Posterior vena cava (tissue), 2 donors: Measurements from ENCODE around the gene TTC23. TPM values are rescaled to one million over a fixed set of nuclear protein-coding genes. Genes with fewer than 3 reads are reported as not detected.

Source experiments
- DNase-seq: peaks from one replicate; pipeline ENCODE4 v3.0.0-alpha.2; 2020; ENCODE audit warnings: low spot score
- intact Hi-C, 2 donors: fragments of 100-400 bp; cut with DNase I; formaldehyde crosslinking; loops; one replicate each; pipeline versions ENCODE4 v1.14.1 to v1.14.2; 2022 to 2023
- total RNA-seq, 2 donors: library from RNA; stranded (reverse); fragmentation: NEBNext Ultra II Directional; extraction: Animal tissue kit (Norgen Biotek cat#: 25700); gene quantifications; one replicate each; pipeline ENCODE4 v1.2.1, GENCODE V29; 2021
- donor health status: DM: yes; HTN: yes; CAD: no.
- donor health status: DM: yes; HTN: yes; CAD: no.

Gene TTC23
- total RNA-seq, 2 donors from 2014 or later, result 16.6 to 16.9 TPM

- DNase-seq, result peak; percentile 94
- intact Hi-C loops, result loop anchor here in 1 of 2 donors (2.0 kb wide), 1 partner anchor 112 kb away; no protein-coding TSS in a partner anchor
Measured at GRCh38 chr15:99100245-99101173, 148.9 kb downstream of the TTC23 start.

DNA sequence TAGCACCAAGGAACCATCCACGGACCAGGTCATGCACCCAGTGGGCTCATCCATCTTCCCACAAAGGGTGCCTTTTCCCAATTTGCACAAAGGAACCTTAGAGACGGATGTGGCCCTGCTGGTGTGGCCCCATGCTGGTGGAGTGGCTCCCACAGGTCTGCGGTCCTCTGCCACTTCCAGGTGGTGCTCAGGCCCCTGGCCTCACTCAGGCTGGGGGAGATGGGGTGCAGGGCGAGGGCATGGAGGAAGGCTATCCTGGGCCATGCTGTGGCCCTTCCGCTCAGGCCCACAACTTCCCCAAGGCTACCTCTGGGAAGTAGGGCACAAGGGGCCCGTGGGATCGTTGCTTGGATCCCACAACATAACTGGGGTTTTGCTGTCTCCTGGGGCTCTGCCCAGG, 149.7 kb downstream of the TTC23 start:
- intact Hi-C loops, result loop anchor here in 1 of 2 donors (2.0 kb wide), 1 partner anchor 113 kb away; no protein-coding TSS in a partner anchor

DNA sequence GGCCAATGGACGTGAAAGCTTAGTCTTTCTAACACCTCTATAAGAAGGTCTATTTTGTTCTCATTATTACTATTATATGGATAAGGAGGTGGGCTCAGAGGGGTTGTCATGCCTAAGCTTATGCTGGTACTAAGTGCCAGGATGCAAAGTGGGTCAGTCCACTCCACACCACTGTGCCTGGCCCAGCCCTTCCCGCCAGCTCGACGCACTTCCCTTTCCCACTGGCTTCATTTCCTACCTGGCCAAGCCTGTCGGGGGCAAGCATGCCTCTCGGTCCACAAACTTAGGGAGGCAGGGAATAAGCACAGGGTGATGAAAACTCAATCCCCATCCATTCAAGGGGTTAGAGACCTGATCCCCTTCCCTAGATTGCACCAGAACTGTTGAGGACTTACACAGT, 150.4 kb downstream of the TTC23 start:
- intact Hi-C loops, result no loop called here
- no peak for DNase-seq

More for the DNA sequence above, 149.7 kb downstream of the TTC23 start:
- DNase-seq, result peak; percentile 49

GRCh38 chr15:99098426-99098825, 151.0 kb downstream of the TTC23 start:
- no peak for DNase-seq
- intact Hi-C loops, result no loop called here

DNA sequence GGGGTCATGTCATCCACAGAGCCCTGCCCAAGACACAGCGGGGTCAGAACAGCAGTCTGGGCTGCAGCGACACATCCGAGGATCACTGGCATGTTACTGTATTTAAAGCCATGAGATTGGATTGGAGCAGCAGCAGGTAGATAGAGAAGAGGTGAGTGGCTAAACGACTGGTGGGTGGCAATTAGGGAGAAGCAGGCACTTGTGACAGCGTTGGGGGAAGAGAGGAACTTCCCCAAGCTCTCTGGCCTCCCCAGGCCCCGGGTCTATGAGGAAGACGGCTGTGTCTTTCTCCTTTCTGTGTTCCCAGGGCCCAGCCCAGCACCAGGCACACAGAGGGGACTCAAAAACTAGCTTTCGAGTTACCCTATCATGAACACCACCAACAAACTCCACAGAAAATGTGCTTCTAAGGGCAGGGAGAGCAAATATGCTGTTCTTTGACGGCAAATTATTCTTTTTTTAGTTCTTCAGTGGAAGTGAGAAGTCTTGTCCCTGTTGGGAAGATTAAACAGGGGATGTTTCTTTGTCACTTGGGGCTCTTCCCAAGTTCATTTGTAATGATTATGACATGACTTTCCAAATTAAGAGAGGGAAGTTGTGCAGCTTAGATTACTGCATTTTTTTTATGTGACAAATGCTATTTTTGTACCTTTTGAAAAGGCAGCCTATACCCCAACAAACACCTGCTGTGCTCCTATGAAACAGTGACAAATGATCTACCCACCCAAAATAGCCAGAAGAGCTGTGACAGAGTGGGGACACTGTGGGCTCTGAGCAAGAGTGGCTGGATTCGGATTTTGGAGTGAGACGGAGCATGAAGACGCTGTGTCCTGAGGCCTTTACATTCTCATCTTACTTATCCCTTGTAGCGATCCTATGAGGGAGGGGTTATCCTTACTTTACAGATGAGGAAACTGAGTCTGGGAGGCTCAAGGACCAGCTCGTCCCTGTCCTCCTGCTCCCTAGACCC, 151.7 kb downstream of the TTC23 start:
- DNase-seq, result no peak
- intact Hi-C loops, result no loop called here

GRCh38 chr15:99096894-99097426, 152.4 kb downstream of the TTC23 start:
- DNase-seq, result no peak
- intact Hi-C loops, result no loop called here

- no peak for DNase-seq
- intact Hi-C loops, result no loop called here
Measured at GRCh38 chr15:99096173-99096893, 153.0 kb downstream of the TTC23 start.

DNA sequence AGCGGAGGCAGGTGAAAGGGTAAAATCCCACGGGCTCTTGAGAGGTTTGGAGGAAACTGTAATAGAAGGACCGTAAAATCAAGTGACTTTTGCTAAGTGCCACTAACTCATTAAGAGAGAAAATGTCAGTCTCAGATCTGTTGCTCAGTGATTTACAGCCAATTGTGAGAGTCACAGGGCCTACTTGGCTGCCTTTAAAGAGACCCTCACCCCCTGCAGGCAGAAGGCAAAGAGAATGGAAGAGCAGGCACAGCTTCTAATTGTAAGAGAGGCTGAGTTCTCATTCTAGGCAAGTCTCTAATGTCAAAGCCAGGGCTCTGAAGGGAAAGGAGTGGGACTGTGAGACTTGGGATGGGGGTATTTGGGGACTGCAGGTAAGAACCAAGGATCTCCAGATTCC, 153.8 kb downstream of the TTC23 start:
- no peak for DNase-seq
- intact Hi-C loops, result no loop called here

DNA sequence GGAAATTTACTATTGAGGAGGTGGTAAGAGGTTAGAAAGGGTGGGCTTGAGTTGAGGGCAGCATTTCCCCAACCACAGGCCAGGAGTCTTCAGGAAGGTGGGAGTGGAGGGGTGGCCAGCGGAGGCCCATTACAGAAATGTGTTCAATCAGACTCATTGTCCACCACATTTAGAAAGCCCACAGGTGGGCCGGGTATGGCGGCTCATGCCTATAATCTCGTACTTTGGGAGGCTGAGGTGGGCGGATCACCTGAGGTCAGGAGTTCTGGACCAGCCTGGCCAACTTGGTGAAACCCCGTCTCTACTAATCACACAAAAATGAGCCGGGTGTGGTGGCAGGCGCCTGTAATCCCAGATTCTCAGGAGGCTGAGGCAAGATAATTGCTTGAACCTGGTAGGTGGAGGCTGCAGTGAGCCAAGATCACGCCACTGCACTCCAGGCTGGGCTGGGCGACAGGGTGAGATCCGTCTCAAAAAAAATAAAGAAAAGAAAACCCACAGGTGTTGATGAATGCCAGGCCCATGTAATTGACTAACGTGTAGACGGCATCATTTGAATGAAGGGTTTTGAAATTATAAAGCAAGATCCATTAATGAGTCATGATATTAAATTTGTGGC, 156.7 kb downstream of the TTC23 start:
- intact Hi-C loops, result no loop called here
- DNase-seq, result peak; percentile 73

DNA sequence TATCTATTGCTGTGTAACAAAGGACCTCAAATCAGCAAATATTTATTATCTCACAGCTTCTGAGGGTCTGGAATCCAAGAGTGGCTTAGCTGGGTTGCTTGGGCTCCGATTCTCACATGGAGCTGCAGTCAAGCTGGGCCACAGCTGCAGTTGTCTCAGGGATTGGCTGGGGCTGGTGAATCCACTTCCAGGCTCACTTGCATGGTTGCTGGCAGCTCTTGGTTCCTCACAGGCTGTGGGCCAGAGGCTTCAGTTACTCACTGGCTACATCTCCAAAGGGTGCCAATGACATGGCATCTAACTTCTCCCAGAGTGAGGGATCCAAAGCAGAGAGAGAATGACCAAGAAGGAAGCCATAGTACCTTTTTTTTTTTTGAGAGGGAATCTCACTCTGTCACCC, 158.4 kb downstream of the TTC23 start:
- DNase-seq, result peak; percentile 24
- intact Hi-C loops, result no loop called here

GRCh38 chr15:99090011-99090699, 159.2 kb downstream of the TTC23 start:
- peak; percentile 19 for DNase-seq
- intact Hi-C loops, result no loop called here

DNA sequence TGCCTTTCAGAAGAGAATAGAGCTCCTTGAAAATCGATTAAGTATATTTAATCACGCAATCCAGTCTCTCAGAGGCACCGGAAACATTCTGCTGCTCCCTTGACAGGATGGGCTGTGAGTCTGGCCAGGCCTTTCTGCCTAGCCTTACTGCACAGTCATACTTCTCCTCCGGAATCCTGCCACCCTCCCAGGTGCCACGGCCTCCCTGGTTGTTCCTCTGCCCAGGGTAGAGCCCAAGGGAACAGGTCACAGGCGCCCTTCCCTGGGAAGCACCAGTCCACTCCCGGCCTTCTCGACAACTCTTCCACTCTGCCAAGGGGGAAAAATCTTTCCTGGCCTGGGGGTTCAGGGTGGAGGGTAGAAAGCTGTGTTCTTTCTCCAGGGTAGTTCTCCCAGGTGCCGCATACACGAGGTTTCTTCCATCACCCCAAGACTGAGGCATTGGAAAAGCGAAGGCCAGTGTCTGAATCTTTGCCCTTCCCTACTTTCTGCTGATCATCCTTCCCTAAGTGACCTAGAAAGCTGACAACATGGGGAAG, 161.9 kb downstream of the TTC23 start:
- intact Hi-C loops, result no loop called here
- peak; percentile 43 for DNase-seq

- intact Hi-C loops, result no loop called here
- DNase-seq, result no peak
Measured at GRCh38 chr15:99086327-99086667, 163.1 kb downstream of the TTC23 start.

Other genes starting within 250 kb of the TTC23 start
- 1 to 10 TPM in 1 of 2 donors, under 1 TPM in 1; 0.29 to 1.7 TPM for gene PGPEP1L, start 241.8 kb downstream of the TTC23 start, total RNA-seq
- 100 to 1,000 TPM; 447 to 863 TPM for gene SYNM, start 144.5 kb downstream of the TTC23 start, total RNA-seq
- gene LRRC28, start 1.9 kb upstream of the TTC23 start, total RNA-seq, result 10 to 100 TPM; 14.6 to 19.8 TPM